IPS-18c (cell line): Measurements from ENCODE around the gene RHO.
"Not testable (repeated sequence)": the region's sequence is repeated elsewhere in the genome, so short reads cannot be mapped to it uniquely, and the experiment has no call there.

ENCODE experiments used
- H3K4me3 ChIP-seq: 2 replicates; pipeline ENCODE4 v1.7.0; 2013; ENCODE audit warnings: low read depth, mild to moderate bottlenecking, low read length, moderate library complexity; ENCODE audit not compliant: insufficient read depth
- H3K9me3 ChIP-seq: one replicate; pipeline ENCODE4 v1.6.1; 2013; ENCODE audit warnings: mild to moderate bottlenecking, low read length, moderate library complexity; ENCODE audit not compliant: control insufficient read depth, insufficient read depth

RHO gene

DNA sequence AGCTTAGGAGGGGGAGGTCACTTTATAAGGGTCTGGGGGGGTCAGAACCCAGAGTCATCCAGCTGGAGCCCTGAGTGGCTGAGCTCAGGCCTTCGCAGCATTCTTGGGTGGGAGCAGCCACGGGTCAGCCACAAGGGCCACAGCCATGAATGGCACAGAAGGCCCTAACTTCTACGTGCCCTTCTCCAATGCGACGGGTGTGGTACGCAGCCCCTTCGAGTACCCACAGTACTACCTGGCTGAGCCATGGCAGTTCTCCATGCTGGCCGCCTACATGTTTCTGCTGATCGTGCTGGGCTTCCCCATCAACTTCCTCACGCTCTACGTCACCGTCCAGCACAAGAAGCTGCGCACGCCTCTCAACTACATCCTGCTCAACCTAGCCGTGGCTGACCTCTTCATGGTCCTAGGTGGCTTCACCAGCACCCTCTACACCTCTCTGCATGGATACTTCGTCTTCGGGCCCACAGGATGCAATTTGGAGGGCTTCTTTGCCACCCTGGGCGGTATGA, at the start of gene RHO:
Gene RHO, plus strand, starts transcription at position 51 of the 512 bp plus-strand sequence. Its CDS starts 95 bp downstream, at position 146.
- no peak within 1 kb of the TSS for H3K4me3 ChIP-seq
- peaks cover 4% of the 10 kb centered on the region for H3K9me3 ChIP-seq

DNA sequence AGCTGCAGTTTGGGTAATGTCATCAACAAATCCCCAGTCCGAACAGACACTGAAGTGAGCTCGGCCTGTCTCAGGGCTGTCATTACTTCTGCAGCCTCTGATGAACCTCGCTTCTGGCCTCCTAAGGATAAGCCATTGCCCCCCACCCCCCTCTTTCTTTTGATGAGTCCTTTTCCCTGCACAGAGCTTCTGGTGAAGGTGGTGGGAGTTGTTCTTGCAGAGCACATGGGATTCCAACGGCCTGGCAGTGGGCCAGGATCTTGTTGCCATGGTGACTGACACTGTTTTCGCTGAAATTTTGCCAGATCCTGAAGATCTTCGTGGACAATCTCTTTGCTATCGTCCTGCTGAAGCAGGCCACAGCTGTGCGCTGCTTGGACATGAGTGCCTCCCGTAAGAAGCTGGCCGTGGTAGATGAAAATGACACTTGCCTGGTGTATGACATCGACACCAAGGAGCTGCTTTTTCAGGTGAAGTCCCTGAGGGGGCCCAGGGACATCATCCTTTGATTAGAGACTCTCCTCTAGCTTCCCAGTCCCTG, 47.1 kb upstream of the RHO start:
- not testable (repeated sequence) for H3K9me3 ChIP-seq, H3K4me3 ChIP-seq

DNA sequence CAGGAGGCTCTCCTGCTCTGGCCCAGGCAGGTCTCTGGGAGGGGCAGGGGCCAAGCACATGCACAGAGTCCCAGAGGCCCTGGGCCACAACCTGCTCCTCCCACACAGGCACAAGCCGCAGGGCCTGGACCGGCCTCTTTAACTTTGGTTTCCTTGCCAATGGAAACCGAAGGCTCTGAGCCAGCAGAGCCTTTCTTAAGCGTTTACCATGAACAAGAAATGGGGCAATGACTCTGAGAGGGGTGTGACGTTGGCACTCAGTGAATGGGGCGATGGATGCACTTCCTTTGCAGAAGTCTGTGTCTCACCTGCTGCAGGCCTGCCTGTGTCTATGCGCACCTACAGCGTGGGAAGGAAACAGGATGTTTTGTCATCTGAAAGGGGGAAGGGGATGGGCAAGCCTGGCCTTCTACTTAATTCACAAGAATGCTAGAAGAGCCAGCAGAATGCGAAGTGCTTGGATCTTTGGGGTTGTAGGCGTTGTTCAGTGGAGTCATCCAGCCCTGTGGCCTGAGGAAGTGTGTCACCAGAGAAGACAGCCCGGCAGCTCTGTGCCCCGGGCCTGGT, 46.6 kb upstream of the RHO start:
- no peak overlapping the region for H3K4me3 ChIP-seq
- no peaks in the 10 kb centered on the region for H3K9me3 ChIP-seq

DNA sequence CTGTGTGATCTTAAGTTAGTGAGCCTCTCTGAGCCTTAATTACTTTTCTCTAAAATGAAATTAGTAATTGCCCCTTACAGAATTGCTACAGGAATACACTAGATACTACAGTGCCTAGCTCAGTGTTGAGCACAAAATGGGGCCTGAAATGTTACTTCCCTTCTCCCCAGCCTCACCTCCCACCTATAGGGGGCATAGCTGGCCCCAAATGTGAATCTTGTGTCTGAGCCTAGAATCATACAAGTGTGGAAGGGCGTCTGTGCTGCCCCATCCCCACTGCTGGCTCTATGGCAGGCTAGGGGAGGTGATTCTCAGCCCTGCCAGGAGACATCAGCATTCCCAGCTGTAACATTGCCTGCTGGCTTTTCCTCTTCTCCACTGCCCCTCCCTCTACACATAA, 45.7 kb upstream of the RHO start:
- no peak overlapping the region for H3K4me3 ChIP-seq
- H3K9me3 ChIP-seq: no peaks in the 10 kb centered on the region

DNA sequence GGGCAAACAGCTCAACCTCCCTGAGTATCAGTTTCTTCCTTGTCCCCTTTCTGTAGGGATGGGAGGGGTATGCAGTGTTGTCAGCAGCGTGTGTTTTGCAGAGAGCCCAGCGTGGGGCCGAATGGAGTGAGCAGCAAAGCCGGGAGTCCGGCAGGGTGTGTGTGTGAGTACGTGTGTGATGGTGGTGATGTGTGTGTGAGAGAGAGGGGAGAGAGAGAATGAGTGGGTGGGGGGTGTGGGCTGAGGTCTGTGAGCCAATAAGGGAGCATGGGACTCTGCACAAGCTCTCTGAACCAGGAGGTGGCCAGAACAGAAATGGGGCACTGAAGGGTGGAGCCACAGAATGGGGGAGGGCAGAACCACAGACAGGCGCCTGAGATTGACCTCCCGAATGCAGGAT, 44.6 kb upstream of the RHO start:
- no peaks in the 10 kb centered on the region for H3K9me3 ChIP-seq
- H3K4me3 ChIP-seq: no peak overlapping the region

DNA sequence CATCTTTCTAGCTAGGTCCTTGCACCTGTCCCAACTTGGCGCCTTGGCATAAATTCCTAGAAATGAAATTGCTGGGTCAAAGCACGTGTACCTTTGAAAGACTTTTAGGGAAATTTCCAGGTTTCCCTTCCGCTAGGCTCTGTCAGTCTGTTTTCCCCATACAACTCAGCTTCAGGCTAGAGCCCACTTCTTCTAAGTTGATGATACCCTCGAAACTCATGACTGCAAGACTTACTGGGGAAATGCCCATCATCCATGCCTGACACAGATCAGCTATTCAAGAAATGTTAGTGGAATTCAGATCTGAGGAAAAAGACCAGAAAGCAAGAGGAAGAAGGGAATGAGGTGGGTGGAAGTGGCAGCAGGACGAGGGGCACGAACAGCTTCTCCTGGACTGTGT, 43.3 kb upstream of the RHO start:
- H3K4me3 ChIP-seq, H3K9me3 ChIP-seq: not testable (repeated sequence)

DNA sequence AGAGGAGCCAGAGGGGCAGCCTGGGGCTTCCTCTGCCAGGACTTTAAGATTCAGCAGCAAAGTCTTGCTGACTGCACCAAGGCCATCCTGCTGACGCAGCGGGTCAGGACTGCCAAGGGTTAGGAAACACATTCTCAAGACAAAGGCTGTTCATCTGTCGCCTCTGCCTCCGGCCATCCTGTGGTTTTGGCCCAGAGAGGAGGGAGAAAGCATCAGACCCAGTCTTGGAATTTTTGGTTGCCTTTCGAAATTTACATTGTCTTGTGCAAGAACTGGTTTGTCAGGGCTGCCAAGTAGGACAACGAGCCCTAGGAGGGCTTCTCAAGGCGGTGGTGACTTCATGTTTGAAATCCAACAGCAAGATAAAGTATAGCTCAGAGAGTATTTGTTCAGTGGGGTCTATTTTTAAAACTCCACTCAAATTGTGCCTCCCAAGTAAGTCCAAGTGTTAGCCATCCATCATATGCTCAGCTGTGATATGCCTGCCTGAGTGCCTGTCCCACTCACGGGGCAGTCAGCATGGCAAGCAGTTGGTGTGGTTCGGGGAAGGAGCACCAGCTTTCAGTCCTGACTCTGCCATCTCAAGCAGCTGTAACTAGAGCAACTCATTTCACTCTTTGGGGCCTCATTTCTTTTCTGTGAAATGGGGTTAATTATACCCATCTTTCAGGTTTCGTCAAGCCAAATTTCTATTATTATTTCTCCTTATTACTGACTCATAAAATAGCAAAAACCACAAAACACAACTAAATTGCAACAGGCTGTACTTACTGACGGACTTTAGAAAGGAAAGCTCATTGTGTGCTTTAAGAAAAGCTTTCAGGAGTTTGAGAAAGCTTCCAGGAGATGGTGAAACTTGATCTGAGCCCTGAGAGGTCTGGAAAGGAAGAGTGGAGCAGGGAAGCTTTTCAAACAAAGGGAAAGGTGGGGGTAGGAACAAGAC, 42.4 kb upstream of the RHO start:
- H3K9me3 ChIP-seq: no peaks in the 10 kb centered on the region
- H3K4me3 ChIP-seq: no peak overlapping the region

DNA sequence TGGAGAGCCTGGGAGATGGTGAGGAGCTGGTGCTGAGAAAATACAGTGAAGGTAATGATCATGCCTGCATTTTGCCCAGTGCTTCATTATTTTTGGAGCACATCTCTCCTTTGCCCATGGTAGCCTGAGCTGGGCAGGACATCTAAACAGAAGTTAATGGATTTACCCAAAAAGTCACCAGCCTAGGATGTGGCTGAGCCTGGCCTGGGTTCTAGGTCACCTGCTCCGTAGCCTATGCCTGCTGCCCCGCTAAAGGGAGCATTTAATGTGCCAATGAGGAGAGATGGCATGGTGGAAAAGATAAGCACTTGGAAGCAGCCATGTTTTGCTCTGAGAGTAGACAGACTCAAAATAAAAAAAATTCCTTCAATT, 41.8 kb upstream of the RHO start:
- Histone ChIP-seq H3K9me3 (no peaks in the 10 kb centered on the region), H3K4me3 (no peak overlapping the region)

DNA sequence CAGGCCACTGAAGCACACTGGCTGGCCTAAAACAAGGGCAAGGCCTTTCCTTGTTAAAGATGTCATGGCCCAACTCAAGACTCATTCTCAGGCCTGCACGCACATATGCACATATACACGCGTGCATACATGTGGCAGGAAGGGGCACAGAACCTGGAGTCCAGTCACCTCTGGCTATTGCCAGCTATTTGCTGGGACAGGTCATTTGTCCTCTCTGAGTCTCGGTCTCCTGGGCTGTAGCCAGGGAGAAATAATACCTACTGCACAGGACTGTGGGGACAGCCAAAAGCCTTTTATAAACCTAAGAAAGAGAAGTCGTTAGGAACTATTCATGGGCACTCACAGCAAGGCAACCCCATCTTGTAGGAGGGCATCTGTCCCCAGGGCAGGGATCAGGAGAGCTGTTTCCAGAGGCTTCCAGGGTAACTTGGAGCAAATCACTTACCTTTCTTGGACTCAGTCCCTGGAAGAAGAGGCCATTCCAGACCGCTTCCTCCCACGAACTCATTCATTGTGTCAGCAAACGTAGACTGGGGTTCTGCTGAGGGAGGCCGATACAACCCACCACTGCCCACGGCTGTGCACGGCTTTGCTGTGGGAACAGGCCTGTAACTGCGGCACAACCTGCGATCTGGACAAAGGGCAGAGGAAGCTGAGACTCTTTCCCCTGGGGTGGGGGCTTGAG, 41.1 kb upstream of the RHO start:
- Histone ChIP-seq H3K9me3 (peaks cover 2% of the 10 kb centered on the region), H3K4me3 (no peak overlapping the region)

DNA sequence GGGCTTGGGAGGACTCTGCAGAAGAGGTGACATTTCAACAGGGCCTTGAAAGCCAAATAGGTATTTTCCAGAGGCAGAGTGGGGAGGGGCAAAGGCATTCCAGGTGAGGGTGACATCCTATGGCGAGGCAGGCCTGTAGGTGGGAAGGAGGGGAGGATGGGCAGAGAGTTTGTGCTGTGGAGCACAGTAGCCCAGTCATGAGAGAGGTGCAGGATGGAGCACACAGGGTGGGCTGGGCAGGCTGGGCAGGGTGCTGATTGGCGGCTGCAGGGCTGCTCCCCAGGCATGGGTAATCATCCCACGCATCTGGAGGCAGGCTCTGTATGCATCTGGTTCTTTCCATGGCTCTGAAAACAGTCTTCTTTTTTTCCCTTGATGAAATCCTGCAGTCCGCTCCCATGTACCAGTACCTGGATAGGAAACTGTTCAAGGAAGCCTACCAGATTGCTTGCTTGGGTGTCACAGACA, 40.5 kb upstream of the RHO start:
- H3K4me3 ChIP-seq, H3K9me3 ChIP-seq: not testable (repeated sequence)

DNA sequence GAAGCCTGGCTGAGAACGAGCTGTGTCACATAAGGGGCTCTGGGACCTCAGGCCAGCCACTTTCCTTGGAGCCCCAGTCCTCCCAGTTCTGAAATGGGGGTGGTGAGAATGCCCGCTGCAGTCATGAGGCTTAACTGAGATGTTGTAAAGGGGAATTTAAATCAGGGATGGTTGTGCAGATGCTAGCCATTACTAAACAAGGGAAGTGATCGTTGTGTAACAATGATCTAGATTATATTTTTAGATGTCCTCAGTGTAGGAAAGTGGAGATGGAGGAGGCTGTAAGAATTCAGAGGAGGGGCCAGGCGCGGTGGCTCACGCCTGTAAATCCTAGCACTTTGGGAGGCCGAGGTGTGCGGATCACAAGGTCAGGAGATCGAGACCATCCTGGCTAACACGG, 39.2 kb upstream of the RHO start:
- H3K4me3 ChIP-seq, H3K9me3 ChIP-seq: not testable (repeated sequence)

DNA sequence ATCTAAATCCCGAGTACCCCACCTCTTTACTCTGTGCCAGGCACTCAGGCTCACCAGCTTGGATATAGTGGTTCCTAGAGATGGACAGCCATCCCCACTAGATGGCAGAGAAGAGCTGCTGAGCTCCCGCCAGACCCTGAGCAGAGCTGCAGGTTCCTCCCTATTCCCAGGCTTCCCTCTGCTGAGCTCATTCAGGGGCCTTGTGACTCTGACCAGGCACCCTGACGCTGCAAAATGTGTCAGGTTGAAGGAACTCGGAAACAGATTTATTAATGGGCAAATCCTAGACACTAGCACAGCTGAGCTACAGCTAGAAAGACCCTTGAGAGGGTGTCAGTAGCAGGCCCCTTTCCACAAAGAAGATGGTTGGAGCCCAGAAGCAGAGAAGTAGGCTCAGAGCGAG, 38.2 kb upstream of the RHO start:
- H3K4me3 ChIP-seq: no peak overlapping the region

DNA sequence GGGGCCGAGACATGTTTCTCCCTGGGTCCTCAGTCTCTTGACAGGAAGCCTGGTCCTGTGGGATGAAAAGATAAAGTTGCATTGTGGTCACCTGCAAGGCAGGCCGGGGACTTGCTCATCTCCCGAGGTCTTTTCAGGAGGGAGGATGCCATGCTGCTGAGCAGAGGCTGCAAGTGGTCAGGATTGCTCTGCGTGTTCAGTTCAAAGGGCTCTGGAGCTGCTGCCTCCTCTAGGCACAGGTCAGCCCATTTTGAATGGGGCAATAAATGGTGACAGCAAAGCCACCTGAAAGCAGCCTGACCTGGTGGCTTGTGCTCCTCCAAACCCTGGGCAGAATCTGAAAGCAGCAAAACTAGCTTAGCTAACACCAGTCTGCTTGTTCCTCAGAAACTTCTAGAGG, 37.4 kb upstream of the RHO start:
- not testable (repeated sequence) for H3K4me3 ChIP-seq, H3K9me3 ChIP-seq

More for the DNA sequence above, 38.2 kb upstream of the RHO start:
- peaks cover 3% of the 10 kb centered on the region for H3K9me3 ChIP-seq

DNA sequence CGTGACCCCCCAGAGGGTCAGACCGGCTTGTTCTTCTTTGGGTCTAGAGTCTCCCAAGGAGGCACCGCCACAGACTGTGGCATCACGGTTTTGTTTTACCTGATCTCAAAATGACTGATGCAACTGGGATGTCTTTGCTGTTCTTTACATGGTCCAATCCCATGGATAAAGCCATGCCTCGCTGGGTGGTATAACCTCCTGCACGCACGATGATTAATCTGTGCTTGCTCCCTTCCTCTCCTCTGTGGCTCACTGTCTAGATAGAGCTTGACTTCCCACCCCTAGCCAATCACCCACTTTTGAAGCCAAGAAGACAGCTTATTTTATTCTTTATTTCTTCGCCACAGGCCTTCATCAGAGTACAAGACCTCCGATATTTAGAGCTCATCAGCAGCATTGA, 36.6 kb upstream of the RHO start:
- no peak overlapping the region for H3K4me3 ChIP-seq
- peaks cover 3% of the 10 kb centered on the region for H3K9me3 ChIP-seq

DNA sequence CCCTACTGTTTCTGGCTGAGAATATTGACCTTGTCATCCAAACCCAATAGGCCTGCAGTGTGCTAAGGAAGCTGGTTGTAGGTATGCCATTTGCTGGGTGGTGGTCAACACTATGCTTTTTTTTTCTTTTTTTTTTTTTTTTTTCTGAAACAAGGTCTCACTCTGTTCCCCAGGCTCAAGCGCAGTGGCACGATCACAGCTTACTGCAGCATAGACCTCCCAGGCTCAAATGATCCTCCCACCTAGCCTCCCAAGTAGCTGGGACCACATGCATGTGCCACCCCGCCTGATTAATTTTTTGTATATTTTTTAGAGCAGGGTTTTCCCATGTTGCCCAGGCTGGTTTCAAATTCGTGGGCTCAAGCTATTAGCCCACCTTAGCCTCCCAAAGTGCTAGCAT, 35.7 kb upstream of the RHO start:
- no peak overlapping the region for H3K4me3 ChIP-seq
- peaks cover 3% of the 10 kb centered on the region for H3K9me3 ChIP-seq

DNA sequence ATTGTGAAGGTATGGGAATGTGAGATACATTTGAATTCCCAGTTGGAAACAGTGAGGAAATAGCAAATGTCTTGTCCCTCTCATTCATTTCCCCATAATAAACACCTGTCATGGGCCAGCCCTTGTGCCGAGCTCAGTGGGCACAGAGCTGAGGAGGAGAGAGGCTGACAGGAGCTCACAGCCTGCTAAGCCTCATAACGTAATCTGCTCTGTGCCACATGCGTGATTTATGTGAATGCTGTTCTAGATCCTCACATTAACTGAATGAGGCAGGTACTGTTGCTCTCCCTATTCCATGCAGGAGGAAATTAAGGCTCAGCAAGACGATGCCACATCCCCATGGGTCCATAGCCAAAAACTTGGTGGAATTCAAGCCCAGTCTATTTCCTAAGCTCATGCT, 35.2 kb upstream of the RHO start:
- Histone ChIP-seq H3K9me3 (peaks cover 3% of the 10 kb centered on the region), H3K4me3 (no peak overlapping the region)

DNA sequence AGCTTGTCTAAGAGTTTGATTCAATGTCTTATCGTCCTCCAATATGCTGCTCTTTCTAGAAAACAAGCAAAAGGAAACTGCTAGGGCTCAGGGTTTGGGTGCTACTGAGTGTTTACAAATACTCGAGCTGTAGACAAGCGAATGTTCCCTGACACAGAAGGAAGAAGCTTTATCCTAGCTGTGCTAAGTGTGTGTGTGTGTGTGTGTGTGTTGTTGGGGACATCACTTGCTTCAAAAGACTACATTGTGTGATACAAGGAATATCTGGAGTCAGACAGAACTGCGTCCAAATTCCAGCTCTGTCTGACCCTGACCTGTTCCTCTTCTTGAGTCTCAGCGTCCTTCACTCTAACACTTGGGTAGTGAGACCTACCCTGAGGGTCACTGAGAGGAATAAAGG, 33.9 kb upstream of the RHO start:
- H3K9me3 ChIP-seq, H3K4me3 ChIP-seq: not testable (repeated sequence)
